GM19351 (cell line): ENCODE data around the gene ACTR5.

Experiments used
- ATAC-seq: cut with Tn5 transposase; IDR thresholded peaks from one replicate; pipeline ENCODE4 v1.9.1; 2021; ENCODE audit warnings: mild to moderate bottlenecking, moderate library complexity; ENCODE audit not compliant: unreplicated experiment

The ACTR5 gene

GRCh38 chr20:38748097-38748860, at the start of gene ACTR5:
Gene ACTR5 (plus strand): TSS chr20:38748460. CDS start chr20:38748479, 19 bp downstream.
- ATAC-seq = peak; percentile 88

GRCh38 chr20:38698541-38698940, 49.7 kb upstream of the ACTR5 start:
- no peak for ATAC-seq

- no peak for ATAC-seq
These were observed 48.1 kb upstream of the ACTR5 start for GRCh38 chr20:38700141-38700540.

DNA sequence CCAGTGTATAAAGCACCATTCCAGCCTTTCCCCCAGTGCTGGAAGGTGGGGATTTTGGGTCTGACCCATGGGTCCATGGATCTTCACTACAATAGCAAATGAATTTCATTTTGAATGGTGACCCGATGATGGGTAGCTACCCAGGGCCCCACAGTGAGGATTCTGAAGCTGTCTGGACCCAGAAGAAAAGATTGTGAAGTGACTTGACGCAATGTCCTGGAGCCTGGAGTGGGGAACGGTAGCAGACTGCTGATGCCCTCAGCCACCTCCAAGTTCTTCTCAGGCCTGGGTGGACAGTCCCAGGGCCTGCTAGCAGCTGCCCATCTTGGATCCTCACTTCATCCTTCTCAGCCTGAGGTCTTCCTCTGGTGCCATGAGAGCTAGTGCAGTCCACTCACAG, 47.3 kb upstream of the ACTR5 start:
- ATAC-seq = no peak

DNA sequence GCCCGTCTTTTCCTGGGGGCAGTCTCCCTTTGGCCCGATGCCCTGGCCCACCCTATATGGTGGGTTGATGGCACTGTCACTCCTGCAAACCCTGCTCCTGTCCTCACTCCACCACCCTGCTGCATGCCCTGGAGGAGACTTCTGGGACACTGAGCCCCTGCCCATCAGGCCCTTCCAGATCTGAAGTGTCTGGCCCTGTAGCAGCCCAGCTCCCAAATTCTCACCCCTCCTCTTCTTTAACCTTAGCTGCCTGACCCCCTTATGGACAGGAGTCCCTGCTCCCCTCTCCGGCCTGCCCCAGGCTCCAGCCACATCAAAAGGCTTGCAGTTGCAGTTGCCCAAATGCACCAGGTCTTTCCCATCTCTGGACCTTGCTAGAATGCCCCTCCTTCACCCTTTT, 44.7 kb upstream of the ACTR5 start:
- no peak for ATAC-seq

DNA sequence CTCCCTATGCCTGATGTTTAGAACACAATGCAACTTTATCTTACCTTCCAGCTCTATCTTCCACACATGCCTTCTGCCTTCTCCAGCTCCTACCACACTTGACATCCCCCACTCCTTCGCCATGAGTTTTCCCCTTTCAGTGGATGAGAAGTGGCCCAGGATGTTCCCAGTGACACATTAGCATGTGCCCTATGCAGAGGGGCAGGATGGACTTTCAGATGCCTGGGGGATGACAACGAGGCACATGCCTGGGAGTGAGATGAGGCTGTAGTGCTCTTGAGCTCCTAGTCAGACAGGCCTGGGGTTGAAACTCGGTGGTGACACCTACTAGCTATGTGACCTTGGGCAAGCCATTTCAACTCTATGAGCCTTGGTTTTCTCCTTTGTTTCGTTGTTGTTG, 44.1 kb upstream of the ACTR5 start:
- ATAC-seq = no peak

GRCh38 chr20:38706509-38706908, 41.8 kb upstream of the ACTR5 start:
- no peak for ATAC-seq

- no peak for ATAC-seq
These were observed 34.0 kb upstream of the ACTR5 start for GRCh38 chr20:38714308-38714707.

DNA sequence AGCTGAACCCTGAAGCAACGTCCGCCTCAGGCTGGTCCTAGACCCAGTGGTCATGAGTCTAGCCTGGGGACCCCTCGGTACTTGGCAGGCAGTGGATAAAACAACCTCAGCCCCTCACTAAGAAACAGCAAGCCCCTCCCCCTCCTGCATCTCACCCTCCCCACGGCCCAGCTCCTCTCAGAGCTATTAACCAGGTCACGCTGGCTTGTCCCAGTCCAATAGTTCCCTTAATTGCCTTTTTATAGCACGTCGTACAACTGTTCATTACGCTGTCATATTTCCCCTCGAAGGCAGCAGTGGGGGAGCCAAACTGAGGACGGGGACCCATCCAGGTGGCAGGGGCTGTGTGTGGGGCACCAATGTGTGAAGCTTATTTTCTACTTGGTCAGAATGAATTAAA, 32.6 kb upstream of the ACTR5 start:
- ATAC-seq = no peak

GRCh38 chr20:38722683-38723016, 25.6 kb upstream of the ACTR5 start:
- no peak for ATAC-seq

DNA sequence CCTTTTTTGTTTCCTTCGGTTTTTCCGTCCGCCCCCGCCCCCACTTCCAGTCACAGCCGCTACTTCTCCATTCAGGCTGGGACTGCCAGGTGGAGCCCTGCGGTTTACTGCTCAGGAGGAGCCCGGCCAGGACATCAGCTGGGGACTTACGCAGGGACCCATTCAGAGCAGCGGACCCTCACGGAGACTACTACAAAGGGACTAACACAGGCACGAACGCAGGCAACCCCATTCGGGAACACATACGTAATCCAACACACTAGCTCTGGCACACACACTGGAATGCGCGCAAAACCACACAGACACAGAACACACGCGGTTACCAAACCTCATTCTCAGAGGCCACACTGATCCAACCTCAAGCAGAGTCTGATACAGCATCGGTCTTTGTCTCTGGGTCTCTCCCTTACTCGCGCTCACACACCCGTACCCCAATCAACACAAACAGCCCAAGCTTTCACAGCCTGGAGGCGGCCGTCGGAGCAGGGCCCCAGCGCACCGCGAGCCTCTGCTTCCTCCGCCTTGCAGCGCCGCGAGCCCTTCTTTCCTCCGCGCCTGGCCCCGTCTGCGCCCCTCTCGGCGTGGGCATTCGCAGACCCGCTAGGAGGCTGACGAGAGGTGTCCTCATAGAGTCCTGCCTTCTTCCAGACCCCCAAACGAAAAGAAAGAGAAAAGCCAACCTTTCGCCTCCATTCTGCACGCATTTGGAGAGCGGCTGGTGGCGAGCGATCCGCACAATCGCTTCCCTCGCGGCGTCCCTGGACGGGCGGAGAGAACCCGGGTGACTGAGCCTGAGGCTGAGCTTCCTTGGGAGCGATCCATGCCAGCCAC, 25.0 kb upstream of the ACTR5 start:
- no peak for ATAC-seq

- no peak for ATAC-seq
These were observed 24.2 kb upstream of the ACTR5 start, which contains the start of gene SLC32A1 for GRCh38 chr20:38723848-38724625. Gene SLC32A1 (plus strand): TSS chr20:38724486. CDS start chr20:38724725, 239 bp downstream.

GRCh38 chr20:38724626-38725147, 23.6 kb upstream of the ACTR5 start:
- no peak for ATAC-seq

GRCh38 chr20:38725148-38725901, 22.9 kb upstream of the ACTR5 start:
- no peak for ATAC-seq

GRCh38 chr20:38725931-38726803, 22.1 kb upstream of the ACTR5 start:
- no peak for ATAC-seq

DNA sequence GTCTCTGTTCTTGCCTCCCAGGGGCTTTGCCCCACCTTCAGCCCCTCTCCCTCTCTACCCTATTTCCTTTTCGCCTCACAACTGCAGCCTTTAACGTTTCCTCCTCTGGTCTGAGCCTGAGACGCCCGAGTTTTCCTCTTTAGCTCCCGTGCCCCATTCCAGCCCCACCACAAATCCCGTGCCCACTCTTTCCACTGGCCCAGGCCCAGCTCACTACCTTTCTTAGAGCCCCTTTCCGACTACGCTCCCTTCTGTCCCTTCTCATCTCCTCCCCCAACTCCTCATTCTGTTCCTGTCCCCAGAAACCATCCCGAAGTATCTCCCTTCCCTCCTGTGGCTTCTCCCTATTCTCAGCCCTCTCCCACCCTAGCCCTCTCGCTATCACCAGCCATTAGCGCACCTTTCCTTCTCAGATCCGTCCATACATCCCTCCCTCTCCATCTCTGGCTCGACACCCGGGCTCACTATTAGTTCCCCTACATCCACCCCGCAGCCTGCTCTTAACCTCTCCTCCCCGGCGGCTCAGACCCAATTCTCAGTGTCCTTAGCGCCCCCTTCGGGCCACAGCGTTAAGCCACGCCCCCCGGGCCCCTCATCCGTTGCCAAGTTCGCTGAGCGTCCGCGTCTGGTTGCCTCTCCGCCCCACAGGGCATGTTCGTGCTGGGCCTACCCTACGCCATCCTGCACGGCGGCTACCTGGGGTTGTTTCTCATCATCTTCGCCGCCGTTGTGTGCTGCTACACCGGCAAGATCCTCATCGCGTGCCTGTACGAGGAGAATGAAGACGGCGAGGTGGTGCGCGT, 21.3 kb upstream of the ACTR5 start:
- ATAC-seq = no peak

DNA sequence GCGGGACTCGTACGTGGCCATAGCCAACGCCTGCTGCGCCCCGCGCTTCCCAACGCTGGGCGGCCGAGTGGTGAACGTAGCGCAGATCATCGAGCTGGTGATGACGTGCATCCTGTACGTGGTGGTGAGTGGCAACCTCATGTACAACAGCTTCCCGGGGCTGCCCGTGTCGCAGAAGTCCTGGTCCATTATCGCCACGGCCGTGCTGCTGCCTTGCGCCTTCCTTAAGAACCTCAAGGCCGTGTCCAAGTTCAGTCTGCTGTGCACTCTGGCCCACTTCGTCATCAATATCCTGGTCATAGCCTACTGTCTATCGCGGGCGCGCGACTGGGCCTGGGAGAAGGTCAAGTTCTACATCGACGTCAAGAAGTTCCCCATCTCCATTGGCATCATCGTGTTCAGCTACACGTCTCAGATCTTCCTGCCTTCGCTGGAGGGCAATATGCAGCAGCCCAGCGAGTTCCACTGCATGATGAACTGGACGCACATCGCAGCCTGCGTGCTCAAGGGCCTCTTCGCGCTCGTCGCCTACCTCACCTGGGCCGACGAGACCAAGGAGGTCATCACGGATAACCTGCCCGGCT, 20.6 kb upstream of the ACTR5 start:
- ATAC-seq = no peak

GRCh38 chr20:38728191-38728781, 20.0 kb upstream of the ACTR5 start:
- no peak for ATAC-seq
